ENCODE data around the gene ARHGEF1.

Gene ARHGEF1

GRCh38 chr19:41883463-41883820 is 458 bp downstream of the ARHGEF1 start:
- in situ Hi-C loops (cut with MboI; ENCODE audit: low sequenced_read_pairs, unreplicated experiment), result loop anchor here (10.0 kb wide), 1 partner anchor 61 kb away; no protein-coding TSS in a partner anchor
- DNase-seq (ENCODE audit: low spot score), result no peak
- no peak for TF ChIP-seq CTCF (IDR thresholded peaks at IDR 0.05; ENCODE audit: borderline replicate concordance, control extremely low read depth, extremely low read depth, insufficient read depth, missing control alignments)

- TF ChIP-seq CTCF (IDR thresholded peaks at IDR 0.05; ENCODE audit: borderline replicate concordance, control extremely low read depth, extremely low read depth, insufficient read depth, missing control alignments), result no peak
- DNase-seq (ENCODE audit: low spot score), result peak; percentile 96
- in situ Hi-C loops (cut with MboI; ENCODE audit: low sequenced_read_pairs, unreplicated experiment), result loop anchor here (10.0 kb wide), 1 partner anchor 61 kb away; no protein-coding TSS in a partner anchor
These were observed 1.1 kb downstream of the ARHGEF1 start for GRCh38 chr19:41883821-41884733.

GRCh38 chr19:41886761-41887710 is 4.1 kb downstream of the ARHGEF1 start:
- no peak for TF ChIP-seq CTCF (IDR thresholded peaks at IDR 0.05; ENCODE audit: borderline replicate concordance, control extremely low read depth, extremely low read depth, insufficient read depth, missing control alignments)
- peak; percentile 72 for DNase-seq (ENCODE audit: low spot score)
- in situ Hi-C loops (cut with MboI; ENCODE audit: low sequenced_read_pairs, unreplicated experiment), result loop anchor here (10.0 kb wide), 1 partner anchor 58 kb away; no protein-coding TSS in a partner anchor

GRCh38 chr19:41887711-41888382 is 4.9 kb downstream of the ARHGEF1 start:
- peak; percentile 59 for TF ChIP-seq CTCF (IDR thresholded peaks at IDR 0.05; ENCODE audit: borderline replicate concordance, control extremely low read depth, extremely low read depth, insufficient read depth, missing control alignments)
- peak; percentile 79 for DNase-seq (ENCODE audit: low spot score)
- in situ Hi-C loops (cut with MboI; ENCODE audit: low sequenced_read_pairs, unreplicated experiment), result loop anchor here (10.0 kb wide), 1 partner anchor 57 kb away; no protein-coding TSS in a partner anchor

GRCh38 chr19:41888926-41889325 is 5.9 kb downstream of the ARHGEF1 start:
- in situ Hi-C loops (cut with MboI; ENCODE audit: low sequenced_read_pairs, unreplicated experiment), result loop anchor here (10.0 kb wide), 1 partner anchor 56 kb away; no protein-coding TSS in a partner anchor
- TF ChIP-seq CTCF (IDR thresholded peaks at IDR 0.05; ENCODE audit: borderline replicate concordance, control extremely low read depth, extremely low read depth, insufficient read depth, missing control alignments), result no peak
- no peak for DNase-seq (ENCODE audit: low spot score)

All from GM13976 (cell line).